Measurements from ENCODE around the gene MEOX2. TPM values are rescaled to one million over a fixed set of nuclear protein-coding genes. Genes with fewer than 3 reads are reported as not detected.

MEOX2 gene
- total and polyA plus RNA-seq, 10 of the 15 experiments (the other 5 are each of a cell fraction or from before 2014, with no cell fraction given) = not detected

- no peaks in the 10 kb centered on the region for H3K4me1 ChIP-seq (ENCODE audit: control insufficient read depth, insufficient read depth, low read length)
- H3K79me2 ChIP-seq (ENCODE audit: control insufficient read depth, insufficient read depth, low read length) = no peaks in the 10 kb centered on the region
- ChIA-PET POLR2A (interaction anchor here (1.4 kb wide), 1 partner anchor 158 kb away, joined by 4 read pairs; the partner anchor contains the start of gene AGMO), RAD21 (ENCODE audit: unreplicated experiment) (interaction anchor here (2.5 to 2.9 kb wide), 2 partner anchors 157 to 392 kb away, joined by 26 to 37 read pairs; partner anchors contain the start of gene AGMO), CTCF (interaction anchor here (1.1 to 4.2 kb wide), 5 partner anchors 11 to 393 kb away, joined by 3 to 94 read pairs (median 13); partner anchors contain the start of gene AGMO), SMC1A (ENCODE audit: uncharacterized antibody, unreplicated experiment) (interaction anchor here (1.0 to 4.5 kb wide), 4 partner anchors 157 to 393 kb away, joined by 3 to 32 read pairs (median 10); partner anchors contain the start of gene AGMO)
- WGBS (ENCODE audit: insufficient coverage, insufficient replicate concordance, low lambda C conversion rate, missing lambda C conversion rate) = 27% methylated on average over 1 of the region's 1 CpG
- H3K27me3 ChIP-seq (replicated peaks in 1 of 2; ENCODE audit: control insufficient read depth in 2 of 2, insufficient read depth in 2 of 2, low read length in 1 of 2) = no peaks in the 10 kb centered on the region
- ATAC-seq = no peak
- BruUV-seq (replicated peaks) = no TSS peak
- no peak overlapping the region for H2AFZ ChIP-seq (ENCODE audit: control insufficient read depth, low read depth, low read length)
- no peak overlapping the region for H3K4me3 ChIP-seq
- DNase-seq (ENCODE audit: low read depth, low spot score) = no peak
- no peak for FAIRE-seq
- no peaks in the 10 kb centered on the region for H3K9me3 ChIP-seq (replicated peaks; ENCODE audit: control insufficient read depth, insufficient read depth, low read length)
- H3K36me3 ChIP-seq (ENCODE audit: control insufficient read depth in 2 of 2, insufficient read depth in 2 of 2, low read length in 1 of 2) = no peaks in the 10 kb centered on the region
- intact Hi-C loops (cut with micrococcal nuclease; ENCODE audit: unreplicated experiment) (no loop called here), in situ Hi-C loops (cut with MboI) (loop anchor here (25.0 kb wide), 1 partner anchor 1007 kb away; no protein-coding TSS in a partner anchor)
- TF ChIP-seq TBL1XR1 (IDR thresholded peaks at IDR 0.05; ENCODE audit: low read depth, low read length) (no peak), BACH1 (IDR thresholded peaks at IDR 0.05; ENCODE audit: borderline replicate concordance) (no peak)
- H4K20me1 ChIP-seq (ENCODE audit: control insufficient read depth, insufficient read depth) = no peaks in the 10 kb centered on the region
- no peak overlapping the region for H3K4me2 ChIP-seq (ENCODE audit: control insufficient read depth, insufficient read depth)
- no peak overlapping the region for H3K27ac ChIP-seq (ENCODE audit: control insufficient read depth, insufficient read depth)
- H3K9ac ChIP-seq (ENCODE audit: control insufficient read depth, insufficient read depth, low read length) = no peak overlapping the region
These were observed 32.8 kb upstream of the MEOX2 start for GRCh38 chr7:15719311-15719710.

- CTCF ChIA-PET = interaction anchor here (1.2 to 1.5 kb wide), 2 partner anchors 389 to 412 kb away, joined by 3 to 5 read pairs; no protein-coding TSS in a partner anchor
- Histone ChIP-seq H3K36me3 (ENCODE audit: control insufficient read depth in 2 of 2, insufficient read depth in 2 of 2, low read length in 1 of 2) (no peaks in the 10 kb centered on the region), H2AFZ (ENCODE audit: control insufficient read depth, low read depth, low read length) (no peak overlapping the region), H3K4me3 (no peak overlapping the region), H3K9me3 (replicated peaks; ENCODE audit: control insufficient read depth, insufficient read depth, low read length) (no peaks in the 10 kb centered on the region), H3K4me2 (ENCODE audit: control insufficient read depth, insufficient read depth) (no peak overlapping the region), H3K27ac (ENCODE audit: control insufficient read depth, insufficient read depth) (no peak overlapping the region), H3K4me1 (ENCODE audit: control insufficient read depth, insufficient read depth, low read length) (no peaks in the 10 kb centered on the region), H3K9ac (ENCODE audit: control insufficient read depth, insufficient read depth, low read length) (no peak overlapping the region), H3K27me3 (replicated peaks in 1 of 2; ENCODE audit: control insufficient read depth in 2 of 2, insufficient read depth in 2 of 2, low read length in 1 of 2) (no peaks in the 10 kb centered on the region), H3K79me2 (ENCODE audit: control insufficient read depth, insufficient read depth, low read length) (no peaks in the 10 kb centered on the region), H4K20me1 (ENCODE audit: control insufficient read depth, insufficient read depth) (no peaks in the 10 kb centered on the region)
- intact Hi-C loops (cut with micrococcal nuclease; ENCODE audit: unreplicated experiment) (no loop called here), in situ Hi-C loops (cut with MboI) (loop anchor here (25.0 kb wide), 1 partner anchor 1003 kb away; no protein-coding TSS in a partner anchor)
- 5% methylated on average over 2 of the region's 2 CpGs for WGBS (ENCODE audit: insufficient coverage, insufficient replicate concordance, low lambda C conversion rate, missing lambda C conversion rate)
- DNase-seq (ENCODE audit: low read depth, low spot score) = no peak
- SMC1A ChIA-PET (ENCODE audit: uncharacterized antibody, unreplicated experiment) = interaction anchor here (1.8 kb wide), 1 partner anchor 11 kb away, joined by 3 read pairs; no protein-coding TSS in a partner anchor
- POLR2A ChIA-PET = no interaction called here
- BruUV-seq (replicated peaks) = no TSS peak
- ATAC-seq = no peak
- FAIRE-seq = no peak
- RAD21 ChIA-PET (ENCODE audit: unreplicated experiment) = interaction anchor here (0.6 to 1.5 kb wide), 2 partner anchors 154 to 392 kb away, joined by 3 to 5 read pairs; partner anchors contain the start of gene AGMO
- TF ChIP-seq GABPA (IDR thresholded peaks at IDR 0.05; ENCODE audit: low read depth) (no peak), BCL3 (IDR thresholded peaks at IDR 0.05; ENCODE audit: borderline replicate concordance, insufficient read depth, low read depth, low read length, poor library complexity, severe bottlenecking) (no peak), RUNX3 (IDR thresholded peaks at IDR 0.05; ENCODE audit: low read length) (no peak), NRF1 (conservative IDR thresholded peaks at IDR 0.05; ENCODE audit: low read depth, low read length) (no peak), MLLT1 (IDR thresholded peaks at IDR 0.05) (no peak), NFYA (IDR thresholded peaks at IDR 0.05; ENCODE audit: borderline replicate concordance, low read depth, low read length) (no peak), ATF2 (IDR thresholded peaks at IDR 0.05; ENCODE audit: low read length) (no peak), RBBP5 (conservative IDR thresholded peaks at IDR 0.05) (no peak), SIN3A (IDR thresholded peaks at IDR 0.05; ENCODE audit: low read depth, low read length) (no peak), MYB (IDR thresholded peaks at IDR 0.05; ENCODE audit: borderline replicate concordance, low read depth, low read length) (no peak)
These were observed 29.0 kb upstream of the MEOX2 start for GRCh38 chr7:15715435-15715834.

Data from GM12878 (cell line).